ENCODE data around the gene GKN1. TPM values are rescaled to one million over a fixed set of nuclear protein-coding genes. Genes with fewer than 3 reads are reported as not detected.

GKN1 gene
- total RNA-seq, 1 donor from 2014 or later: not detected

DNA sequence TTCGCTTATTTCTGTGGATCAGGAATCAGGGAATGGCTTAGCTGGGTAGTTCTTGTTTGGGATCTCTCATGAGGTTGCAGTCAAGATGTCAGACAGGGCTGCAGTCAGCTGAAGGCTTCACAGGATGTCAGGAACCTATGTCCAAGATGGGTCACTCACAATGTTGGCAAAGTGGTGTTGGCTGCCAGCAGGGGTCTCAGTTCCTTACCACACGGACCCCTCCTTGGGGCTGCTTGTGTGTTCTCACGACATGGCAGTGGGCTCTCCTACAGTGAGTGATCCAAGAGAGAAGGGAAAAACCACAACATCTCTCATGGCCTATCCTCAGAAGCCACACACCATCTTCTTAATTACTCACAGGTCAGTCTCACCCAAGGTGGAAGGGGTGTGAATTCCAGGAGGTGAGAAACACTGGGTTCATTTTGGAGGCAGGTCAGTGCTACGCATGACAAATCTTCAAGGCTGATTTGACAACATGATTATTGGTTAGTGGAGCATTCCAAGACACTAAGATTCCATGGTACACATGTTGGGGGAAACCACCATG, 37.2 kb downstream of the GKN1 start:
- FAIRE-seq: no peak
- Histone ChIP-seq H3K27me3 (ENCODE audit: control insufficient read depth, insufficient read depth, low read length) (no peaks in the 10 kb centered on the region), H3K4me3 (ENCODE audit: low read depth, low read length) (no peak overlapping the region), H3K36me3 (ENCODE audit: control insufficient read depth, insufficient read depth, low read length) (no peaks in the 10 kb centered on the region)
- no peak for DNase-seq (ENCODE audit: low read depth)
- TF ChIP-seq, protein P1, sequence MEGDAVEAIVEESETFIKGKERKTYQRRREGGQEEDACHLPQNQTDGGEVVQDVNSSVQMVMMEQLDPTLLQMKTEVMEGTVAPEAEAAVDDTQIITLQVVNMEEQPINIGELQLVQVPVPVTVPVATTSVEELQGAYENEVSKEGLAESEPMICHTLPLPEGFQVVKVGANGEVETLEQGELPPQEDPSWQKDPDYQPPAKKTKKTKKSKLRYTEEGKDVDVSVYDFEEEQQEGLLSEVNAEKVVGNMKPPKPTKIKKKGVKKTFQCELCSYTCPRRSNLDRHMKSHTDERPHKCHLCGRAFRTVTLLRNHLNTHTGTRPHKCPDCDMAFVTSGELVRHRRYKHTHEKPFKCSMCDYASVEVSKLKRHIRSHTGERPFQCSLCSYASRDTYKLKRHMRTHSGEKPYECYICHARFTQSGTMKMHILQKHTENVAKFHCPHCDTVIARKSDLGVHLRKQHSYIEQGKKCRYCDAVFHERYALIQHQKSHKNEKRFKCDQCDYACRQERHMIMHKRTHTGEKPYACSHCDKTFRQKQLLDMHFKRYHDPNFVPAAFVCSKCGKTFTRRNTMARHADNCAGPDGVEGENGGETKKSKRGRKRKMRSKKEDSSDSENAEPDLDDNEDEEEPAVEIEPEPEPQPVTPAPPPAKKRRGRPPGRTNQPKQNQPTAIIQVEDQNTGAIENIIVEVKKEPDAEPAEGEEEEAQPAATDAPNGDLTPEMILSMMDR (IDR thresholded peaks at IDR 0.05; ENCODE audit: insufficient read depth, low read length, severe bottlenecking): no peak

- Histone ChIP-seq H3K27me3 (ENCODE audit: control insufficient read depth, insufficient read depth, low read length) (no peaks in the 10 kb centered on the region), H3K4me3 (ENCODE audit: low read depth, low read length) (peak overlapping the region; percentile 83), H3K36me3 (ENCODE audit: control insufficient read depth, insufficient read depth, low read length) (no peaks in the 10 kb centered on the region)
- TF ChIP-seq, protein P1 (IDR thresholded peaks at IDR 0.05; ENCODE audit: insufficient read depth, low read length, severe bottlenecking): peak; percentile 78
- FAIRE-seq: no peak
- DNase-seq (ENCODE audit: low read depth): peak; percentile 26
Measured at GRCh38 chr2:69012310-69013141, 38.1 kb downstream of the GKN1 start.

DNA sequence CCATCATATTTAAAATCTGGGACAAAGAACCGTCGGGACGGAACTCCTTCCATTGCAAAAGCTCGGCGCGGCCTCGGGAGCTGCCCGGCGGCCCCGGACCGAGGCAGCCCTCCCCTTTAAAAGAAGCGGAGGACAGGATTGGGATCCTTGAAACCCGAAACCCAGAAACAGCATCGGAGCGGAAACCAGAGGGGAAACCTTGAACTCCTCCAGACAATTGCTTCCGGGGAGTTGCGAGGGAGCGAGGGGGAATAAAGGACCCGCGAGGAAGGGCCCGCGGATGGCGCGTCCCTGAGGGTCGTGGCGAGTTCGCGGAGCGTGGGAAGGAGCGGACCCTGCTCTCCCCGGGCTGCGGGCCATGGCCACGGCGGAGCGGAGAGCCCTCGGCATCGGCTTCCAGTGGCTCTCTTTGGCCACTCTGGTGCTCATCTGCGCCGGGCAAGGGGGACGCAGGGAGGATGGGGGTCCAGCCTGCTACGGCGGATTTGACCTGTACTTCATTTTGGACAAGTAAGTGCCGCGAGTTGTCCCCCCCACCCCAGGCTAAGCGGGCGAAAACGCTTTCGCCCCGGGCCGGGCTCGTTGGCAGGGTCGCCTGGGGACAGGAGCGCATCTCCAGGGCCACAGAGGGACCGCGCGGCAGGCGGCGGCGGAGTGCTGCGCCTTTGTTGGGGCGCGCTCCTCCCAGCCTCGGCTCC, 38.9 kb downstream of the GKN1 start, which contains the start of gene ANTXR1:
ANTXR1 (plus strand) TSS at position 38 of the 698 bp plus-strand sequence; CDS start at position 359, 321 bp downstream.
- TF ChIP-seq, protein P1 (IDR thresholded peaks at IDR 0.05; ENCODE audit: insufficient read depth, low read length, severe bottlenecking): no peak
- Histone ChIP-seq H3K4me3 (ENCODE audit: low read depth, low read length) (peak within 1 kb of the TSS; percentile 83), H3K36me3 (ENCODE audit: control insufficient read depth, insufficient read depth, low read length) (no peaks in the 10 kb centered on the region), H3K27me3 (ENCODE audit: control insufficient read depth, insufficient read depth, low read length) (no peaks in the 10 kb centered on the region)
- DNase-seq (ENCODE audit: low read depth) (peak; percentile 49), FAIRE-seq (no peak)

GRCh38 chr2:69013840-69014821, 39.7 kb downstream of the GKN1 start:
- no peaks in the 10 kb centered on the region for H3K27me3 ChIP-seq (ENCODE audit: control insufficient read depth, insufficient read depth, low read length)
- no peaks in the 10 kb centered on the region for H3K36me3 ChIP-seq (ENCODE audit: control insufficient read depth, insufficient read depth, low read length)
- DNase-seq (ENCODE audit: low read depth): no peak
- FAIRE-seq: no peak
- TF ChIP-seq, protein P1 (IDR thresholded peaks at IDR 0.05; ENCODE audit: insufficient read depth, low read length, severe bottlenecking): no peak
- H3K4me3 ChIP-seq (ENCODE audit: low read depth, low read length): peak overlapping the region; percentile 83

GRCh38 chr2:69017080-69017479, 42.6 kb downstream of the GKN1 start:
- DNase-seq (ENCODE audit: low read depth) (no peak), FAIRE-seq (no peak)
- TF ChIP-seq, protein P1 (IDR thresholded peaks at IDR 0.05; ENCODE audit: insufficient read depth, low read length, severe bottlenecking): no peak
- Histone ChIP-seq H3K4me3 (ENCODE audit: low read depth, low read length) (no peak overlapping the region), H3K27me3 (ENCODE audit: control insufficient read depth, insufficient read depth, low read length) (no peaks in the 10 kb centered on the region), H3K36me3 (ENCODE audit: control insufficient read depth, insufficient read depth, low read length) (no peaks in the 10 kb centered on the region)

Data from bronchial epithelial cell (primary cell).